Effector memory CD4-positive, alpha-beta T cell (primary cell): Measurements from ENCODE around the gene TBK1.

Experiments used
- DNase-seq, 3 donors: peaks; one replicate each; pipeline ENCODE4 v3.0.0-alpha.2; 2020
- H3K27ac ChIP-seq: 2 replicates; pipeline ENCODE4 v1.7.0; 2013; ENCODE audit warnings: mild to moderate bottlenecking, low read length, moderate library complexity; ENCODE audit not compliant: insufficient read depth, poor library complexity, severe bottlenecking
- H3K27me3 ChIP-seq: replicated peaks from 2 replicates; pipeline ENCODE4 v1.7.0; 2013; ENCODE audit warnings: mild to moderate bottlenecking, low read length; ENCODE audit not compliant: insufficient read depth, control insufficient read depth, poor library complexity, severe bottlenecking
- H3K36me3 ChIP-seq: 2 replicates; pipeline ENCODE4 v1.7.0; 2013; ENCODE audit warnings: mild to moderate bottlenecking, low read length, moderate library complexity; ENCODE audit not compliant: control insufficient read depth, insufficient read depth
- H3K4me1 ChIP-seq: 2 replicates; pipeline ENCODE4 v1.7.0; 2013; ENCODE audit warnings: low read length, mild to moderate bottlenecking; ENCODE audit not compliant: control insufficient read depth, insufficient read depth, poor library complexity, severe bottlenecking
- H3K4me3 ChIP-seq: 2 replicates; pipeline ENCODE4 v1.7.0; 2013; ENCODE audit warnings: low read length, low read depth, mild to moderate bottlenecking; ENCODE audit not compliant: insufficient read depth, poor library complexity, severe bottlenecking
- H3K9me3 ChIP-seq: 2 replicates; pipeline ENCODE4 v1.7.0; 2013; ENCODE audit warnings: mild to moderate bottlenecking, low read length, moderate library complexity; ENCODE audit not compliant: control insufficient read depth

TBK1 gene

DNA sequence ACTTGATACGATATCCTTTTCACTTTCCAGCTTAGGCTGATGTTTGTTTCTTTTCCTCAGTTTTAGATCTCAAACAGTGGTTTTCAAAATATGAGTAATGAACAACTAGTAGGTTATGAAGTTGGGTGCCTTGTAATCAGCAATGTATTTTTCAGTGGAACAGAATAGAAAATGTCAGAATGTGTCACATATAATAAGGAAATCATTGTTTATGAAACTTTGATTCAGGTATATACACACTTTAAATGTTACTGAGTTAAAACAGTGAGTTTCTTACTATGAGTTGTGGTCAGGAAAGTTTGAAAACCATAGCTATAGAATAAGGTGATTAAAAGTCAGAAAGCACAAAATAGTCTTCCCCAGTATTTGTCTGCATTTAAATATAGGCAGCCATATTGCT, 39.8 kb downstream of the TBK1 start:
- H3K27ac ChIP-seq = no peak overlapping the region
- H3K27me3 ChIP-seq = no peaks in the 10 kb centered on the region
- peaks cover 10% of the 10 kb centered on the region for H3K4me1 ChIP-seq
- no peaks in the 10 kb centered on the region for H3K9me3 ChIP-seq
- no peak for DNase-seq
- H3K36me3 ChIP-seq = peaks cover 19% of the 10 kb centered on the region
- no peak overlapping the region for H3K4me3 ChIP-seq

DNA sequence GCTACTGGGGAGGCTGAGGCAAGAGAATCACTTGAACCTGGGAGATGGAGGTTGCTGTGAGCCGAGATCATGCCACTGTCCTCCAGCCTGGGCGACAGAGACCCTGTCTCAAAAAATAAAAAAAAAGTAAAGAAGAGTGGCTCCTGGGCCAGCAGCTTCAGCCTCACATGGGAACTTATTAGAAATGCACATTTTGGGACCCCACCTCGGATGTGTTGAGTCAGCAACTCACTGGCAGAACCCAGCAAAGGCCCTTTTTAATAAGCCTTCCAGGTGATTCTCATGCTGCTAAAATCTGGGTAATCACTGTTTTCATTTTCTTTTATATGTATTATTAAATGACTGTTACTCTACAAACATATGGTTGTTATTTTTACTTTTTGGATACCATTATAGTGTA, 41.6 kb downstream of the TBK1 start:
- no peak for DNase-seq
- no peak overlapping the region for H3K27ac ChIP-seq
- H3K9me3 ChIP-seq = no peaks in the 10 kb centered on the region
- peaks cover 10% of the 10 kb centered on the region for H3K4me1 ChIP-seq
- no peaks in the 10 kb centered on the region for H3K27me3 ChIP-seq
- H3K4me3 ChIP-seq = no peak overlapping the region
- H3K36me3 ChIP-seq = peaks cover 27% of the 10 kb centered on the region

DNA sequence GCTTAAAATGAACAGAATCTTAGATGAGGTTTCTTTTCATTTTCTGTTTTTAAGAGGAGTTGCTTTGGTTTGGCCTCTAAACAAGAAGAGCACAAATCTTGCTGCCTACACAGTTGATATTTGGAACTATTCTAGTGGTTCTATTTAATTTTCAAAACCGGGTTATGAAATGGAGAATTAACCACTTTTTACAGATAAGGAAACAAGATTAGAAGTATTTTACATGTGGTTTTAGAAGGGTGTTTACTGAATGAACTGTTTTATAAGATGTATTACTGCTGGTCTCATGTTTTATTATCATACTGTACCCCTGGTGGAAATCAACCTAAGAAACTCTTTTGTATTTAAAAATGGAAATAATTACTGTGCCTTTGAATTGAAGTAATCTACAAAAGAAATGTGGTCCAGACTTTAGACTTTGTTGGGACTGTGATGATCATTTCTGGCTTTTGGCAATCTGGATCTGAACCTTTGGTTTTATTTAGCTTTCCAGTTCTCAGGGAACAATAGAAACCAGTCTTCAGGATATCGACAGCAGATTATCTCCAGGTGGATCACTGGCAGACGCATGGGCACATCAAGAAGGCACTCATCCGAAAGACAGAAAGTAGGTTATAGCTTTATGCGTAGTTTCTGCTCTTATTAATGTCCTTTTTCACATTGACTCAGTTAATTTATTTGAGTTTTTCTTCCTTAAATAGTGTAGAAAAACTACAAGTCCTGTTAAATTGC, 43.2 kb downstream of the TBK1 start:
- H3K4me1 ChIP-seq = peaks cover 10% of the 10 kb centered on the region
- no peak overlapping the region for H3K27ac ChIP-seq
- DNase-seq = no peak
- peaks cover 29% of the 10 kb centered on the region for H3K36me3 ChIP-seq
- no peaks in the 10 kb centered on the region for H3K9me3 ChIP-seq
- no peak overlapping the region for H3K4me3 ChIP-seq
- H3K27me3 ChIP-seq = no peaks in the 10 kb centered on the region

DNA sequence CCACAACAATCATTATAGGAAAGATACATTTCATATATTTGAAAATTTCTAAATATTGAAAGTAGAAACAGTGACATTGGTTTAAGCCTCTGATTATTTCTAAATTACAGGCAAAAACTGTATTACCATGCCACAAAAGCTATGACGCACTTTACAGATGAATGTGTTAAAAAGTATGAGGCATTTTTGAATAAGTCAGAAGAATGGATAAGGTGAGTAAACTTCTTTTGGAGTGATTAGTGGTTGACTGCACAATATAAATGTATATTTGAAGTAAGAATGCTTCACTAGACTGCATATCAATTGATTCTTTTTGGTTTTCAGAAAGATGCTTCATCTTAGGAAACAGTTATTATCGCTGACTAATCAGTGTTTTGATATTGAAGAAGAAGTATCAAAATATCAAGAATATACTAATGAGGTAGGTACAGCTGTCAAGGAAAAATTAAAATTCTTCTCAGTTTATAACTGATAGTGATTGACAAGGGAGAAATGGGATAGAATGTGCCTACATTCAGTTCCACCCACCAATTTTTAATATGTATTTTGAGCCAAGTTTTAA, 45.0 kb downstream of the TBK1 start:
- H3K36me3 ChIP-seq = peaks cover 29% of the 10 kb centered on the region

DNA sequence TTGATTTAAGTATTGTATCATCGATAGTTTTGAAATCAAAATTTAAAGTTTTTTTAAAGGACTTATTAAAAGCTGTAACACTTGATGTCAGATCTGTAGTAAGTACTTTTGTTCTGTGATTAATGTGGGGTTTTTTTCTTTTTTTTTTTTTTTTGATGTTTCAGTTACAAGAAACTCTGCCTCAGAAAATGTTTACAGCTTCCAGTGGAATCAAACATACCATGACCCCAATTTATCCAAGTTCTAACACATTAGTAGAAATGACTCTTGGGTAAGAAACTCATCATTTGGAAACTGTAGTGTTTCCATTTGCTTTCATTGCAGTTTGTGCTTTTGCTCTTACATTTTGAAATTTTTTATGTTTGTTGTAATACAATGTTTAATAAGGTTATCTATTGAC, 45.6 kb downstream of the TBK1 start:
- Histone ChIP-seq H3K9me3 (no peaks in the 10 kb centered on the region), H3K27me3 (no peaks in the 10 kb centered on the region), H3K27ac (no peak overlapping the region), H3K36me3 (peaks cover 29% of the 10 kb centered on the region), H3K4me1 (peaks cover 10% of the 10 kb centered on the region), H3K4me3 (no peak overlapping the region)
- no peak for DNase-seq

More for the DNA sequence above, 45.0 kb downstream of the TBK1 start:
- Histone ChIP-seq H3K27ac (no peak overlapping the region), H3K4me3 (no peak overlapping the region), H3K4me1 (peaks cover 10% of the 10 kb centered on the region), H3K27me3 (no peaks in the 10 kb centered on the region), H3K9me3 (no peaks in the 10 kb centered on the region)
- DNase-seq = no peak

DNA sequence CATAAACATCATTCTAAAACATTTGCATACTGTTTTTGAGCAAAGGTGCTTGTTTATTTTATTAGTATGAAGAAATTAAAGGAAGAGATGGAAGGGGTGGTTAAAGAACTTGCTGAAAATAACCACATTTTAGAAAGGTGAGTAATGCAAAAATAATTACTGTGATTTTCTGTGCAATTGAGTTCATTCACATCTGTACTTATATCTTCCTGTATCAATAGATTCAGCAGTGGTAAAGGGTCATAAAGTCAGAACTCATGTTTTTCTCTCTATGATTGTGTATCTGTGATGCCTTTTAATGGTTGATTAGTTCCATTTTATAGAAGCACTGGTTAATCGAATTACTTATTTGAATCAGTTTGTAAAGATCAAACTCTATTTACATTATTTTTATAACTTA, 46.0 kb downstream of the TBK1 start:
- H3K4me3 ChIP-seq = no peak overlapping the region
- no peak overlapping the region for H3K27ac ChIP-seq
- DNase-seq = no peak
- peaks cover 29% of the 10 kb centered on the region for H3K36me3 ChIP-seq
- H3K9me3 ChIP-seq = no peaks in the 10 kb centered on the region
- H3K4me1 ChIP-seq = peaks cover 10% of the 10 kb centered on the region
- no peaks in the 10 kb centered on the region for H3K27me3 ChIP-seq

DNA sequence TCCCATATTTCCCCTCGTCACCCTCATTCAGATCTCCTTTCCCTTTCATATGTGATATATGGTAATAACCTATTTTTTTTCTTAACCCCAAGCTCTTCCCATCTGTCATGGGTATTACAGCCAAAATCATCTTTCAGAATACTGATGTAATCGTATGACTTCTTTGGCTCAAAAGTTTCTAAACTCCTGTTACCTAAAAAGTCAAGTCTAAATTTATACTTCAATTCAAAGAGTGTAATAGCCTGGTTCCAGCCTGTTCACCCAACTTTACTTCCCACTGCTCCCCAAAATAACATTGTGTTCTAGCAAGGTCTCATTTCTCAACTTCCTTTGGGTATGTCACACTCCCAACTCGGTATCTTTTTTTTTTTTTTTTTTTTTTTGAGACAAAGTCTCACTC, 48.5 kb downstream of the TBK1 start:
- no peak for DNase-seq
- Histone ChIP-seq H3K4me3 (no peak overlapping the region), H3K9me3 (no peaks in the 10 kb centered on the region), H3K4me1 (no peaks in the 10 kb centered on the region), H3K27ac (no peak overlapping the region), H3K36me3 (peaks cover 27% of the 10 kb centered on the region), H3K27me3 (no peaks in the 10 kb centered on the region)

DNA sequence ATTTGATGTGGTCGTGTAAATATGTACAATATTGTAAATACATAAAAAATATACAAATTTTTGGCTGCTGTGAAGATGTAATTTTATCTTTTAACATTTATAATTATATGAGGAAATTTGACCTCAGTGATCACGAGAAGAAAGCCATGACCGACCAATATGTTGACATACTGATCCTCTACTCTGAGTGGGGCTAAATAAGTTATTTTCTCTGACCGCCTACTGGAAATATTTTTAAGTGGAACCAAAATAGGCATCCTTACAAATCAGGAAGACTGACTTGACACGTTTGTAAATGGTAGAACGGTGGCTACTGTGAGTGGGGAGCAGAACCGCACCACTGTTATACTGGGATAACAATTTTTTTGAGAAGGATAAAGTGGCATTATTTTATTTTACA, 49.6 kb downstream of the TBK1 start:
- Histone ChIP-seq H3K27ac (no peak overlapping the region), H3K36me3 (peaks cover 17% of the 10 kb centered on the region), H3K27me3 (no peaks in the 10 kb centered on the region), H3K9me3 (no peaks in the 10 kb centered on the region), H3K4me1 (no peaks in the 10 kb centered on the region), H3K4me3 (no peak overlapping the region)
- DNase-seq = no peak

DNA sequence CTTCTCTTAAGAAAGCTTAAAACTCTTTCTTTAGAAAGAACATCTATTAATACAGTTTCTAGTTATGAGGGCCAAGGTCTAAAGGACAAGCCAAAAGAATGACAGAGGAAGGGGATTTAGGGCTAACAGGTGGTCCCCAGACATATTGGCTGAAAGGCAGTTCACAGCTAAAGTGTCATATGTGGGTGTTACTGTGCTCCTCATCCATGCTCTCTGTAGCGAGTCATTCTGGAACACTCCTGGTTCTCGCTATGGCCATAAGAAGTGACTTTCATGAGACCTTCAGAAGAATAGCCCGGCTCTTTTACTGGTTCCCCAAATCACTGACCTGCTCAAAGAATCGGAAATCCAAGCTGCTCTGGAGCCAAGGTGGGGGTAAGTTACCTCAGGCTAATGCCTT, 55.0 kb downstream of the TBK1 start:
- no peak for DNase-seq
- H3K27ac ChIP-seq = no peak overlapping the region
- H3K4me3 ChIP-seq = no peak overlapping the region
- H3K9me3 ChIP-seq = no peaks in the 10 kb centered on the region
- H3K4me1 ChIP-seq = no peaks in the 10 kb centered on the region
- no peaks in the 10 kb centered on the region for H3K27me3 ChIP-seq
- no peaks in the 10 kb centered on the region for H3K36me3 ChIP-seq

DNA sequence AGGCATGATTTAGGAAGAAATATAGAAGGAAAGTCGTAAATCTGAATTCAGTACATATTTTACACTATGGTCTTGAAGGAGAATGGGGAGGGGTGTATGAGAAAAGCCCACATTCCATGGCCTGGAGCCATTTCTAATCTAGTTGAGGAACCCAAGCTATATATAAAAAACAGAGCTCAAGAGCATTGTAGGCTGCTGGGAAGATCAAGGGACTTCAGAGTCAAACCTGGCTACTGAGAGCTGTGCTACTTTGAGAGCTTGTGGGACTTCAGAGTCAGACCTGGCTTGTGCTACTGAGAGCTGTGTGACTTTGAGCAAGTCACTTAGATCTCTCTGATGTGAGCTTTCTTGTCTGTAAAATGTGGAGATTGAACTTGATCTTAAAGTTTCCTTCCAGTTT, 58.7 kb downstream of the TBK1 start:
- H3K4me1 ChIP-seq = no peaks in the 10 kb centered on the region
- no peak for DNase-seq
- H3K4me3 ChIP-seq = no peak overlapping the region
- no peaks in the 10 kb centered on the region for H3K27me3 ChIP-seq
- no peaks in the 10 kb centered on the region for H3K36me3 ChIP-seq
- no peak overlapping the region for H3K27ac ChIP-seq
- no peaks in the 10 kb centered on the region for H3K9me3 ChIP-seq
